HPDE6-E6E7 (cell line): ENCODE data around the gene CNN2.

Experiments
- DNase-seq: peaks from one replicate; pipeline ENCODE4 v3.0.0; 2011; ENCODE audit warnings: missing footprints; ENCODE audit errors: extremely low spot score

Gene CNN2

GRCh38 chr19:1049106-1049505 lies 22.7 kb downstream of the CNN2 start:
- DNase-seq = no peak

GRCh38 chr19:1049800-1050199 lies 23.4 kb downstream of the CNN2 start:
- no peak for DNase-seq

GRCh38 chr19:1050989-1051788 lies 24.8 kb downstream of the CNN2 start:
- DNase-seq = no peak

- DNase-seq = no peak
These were observed 25.4 kb downstream of the CNN2 start for GRCh38 chr19:1051791-1052190.

- DNase-seq = no peak
These were observed 26.1 kb downstream of the CNN2 start for GRCh38 chr19:1052349-1052975.

GRCh38 chr19:1053176-1054101 lies 27.0 kb downstream of the CNN2 start:
- no peak for DNase-seq

- no peak for DNase-seq
These were observed 28.0 kb downstream of the CNN2 start for GRCh38 chr19:1054102-1055027.

GRCh38 chr19:1055028-1055425 lies 28.6 kb downstream of the CNN2 start:
- DNase-seq = no peak

GRCh38 chr19:1055886-1056620 lies 29.6 kb downstream of the CNN2 start:
- no peak for DNase-seq

- DNase-seq = no peak
These were observed 30.9 kb downstream of the CNN2 start for GRCh38 chr19:1057176-1057855.

GRCh38 chr19:1058112-1058511 lies 31.7 kb downstream of the CNN2 start:
- no peak for DNase-seq

- no peak for DNase-seq
These were observed 34.3 kb downstream of the CNN2 start for GRCh38 chr19:1060689-1061088.

GRCh38 chr19:1061987-1062386 lies 35.6 kb downstream of the CNN2 start:
- no peak for DNase-seq

GRCh38 chr19:1062387-1063029 lies 36.1 kb downstream of the CNN2 start:
- no peak for DNase-seq

- DNase-seq = no peak
These were observed 36.9 kb downstream of the CNN2 start for GRCh38 chr19:1063030-1063908.

- no peak for DNase-seq
These were observed 37.7 kb downstream of the CNN2 start for GRCh38 chr19:1063909-1064660.
